PFSK-1 (cell line): Measurements from ENCODE around the gene KMT2A.

Source experiments
- FOXP2 ChIP-seq: optimal IDR thresholded peaks from 2 replicates; pipeline ENCODE3; 2011; ENCODE audit warnings: borderline replicate concordance, control low read depth, inconsistent platforms; ENCODE audit not compliant: insufficient read depth; ENCODE audit errors: extremely low read length, extremely low read depth
- POLR2AphosphoS5 ChIP-seq: IDR thresholded peaks from 2 replicates; pipeline ENCODE4 v1.6.1; 2012; ENCODE audit warnings: low read depth, mild to moderate bottlenecking, control low read depth, low read length, moderate library complexity
- SIN3A ChIP-seq: IDR thresholded peaks from 2 replicates; pipeline ENCODE4 v1.6.1; 2012; ENCODE audit warnings: mild to moderate bottlenecking, low read length, moderate library complexity, borderline replicate concordance; ENCODE audit not compliant: insufficient read depth
- TAF1 ChIP-seq: IDR thresholded peaks from 2 replicates; pipeline ENCODE4 v1.6.1; 2012; ENCODE audit warnings: low read length, control low read depth, borderline replicate concordance; ENCODE audit not compliant: insufficient read depth
- TF ChIP-seq, protein P1 (sequence below), 2 experiments: IDR thresholded peaks; 2 replicates each; pipeline versions ENCODE4 v1.6.1 to v1.8.0; 2011 to 2012; ENCODE audit warnings: low read depth in 2 of 2, low read length in 2 of 2, control low read depth in 1 of 2, inconsistent platforms in 1 of 2, mild to moderate bottlenecking in 1 of 2, moderate library complexity in 1 of 2; ENCODE audit not compliant: insufficient read depth in 1 of 2

The KMT2A gene

DNA sequence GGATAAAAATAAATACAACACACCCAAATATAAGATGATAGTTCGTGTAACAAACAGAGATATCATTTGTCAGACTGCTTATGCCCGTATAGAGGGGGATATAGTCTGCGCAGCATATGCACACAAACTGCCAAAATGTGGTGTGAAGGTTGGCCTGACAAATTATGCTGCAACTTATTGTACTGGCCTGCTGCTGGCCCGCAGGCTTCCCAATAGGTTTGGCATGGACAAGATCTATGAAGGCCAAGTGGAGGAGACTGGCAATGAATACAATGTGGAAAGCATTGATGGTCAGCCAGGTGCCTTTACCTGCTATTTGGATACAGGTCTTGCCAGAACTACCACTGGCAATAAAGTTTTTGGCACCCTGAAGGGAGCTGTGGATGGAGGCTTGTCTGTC is 124.5 kb downstream of the KMT2A start:
- no peak for TF ChIP-seq FOXP2
- TF ChIP-seq POLR2AphosphoS5, result no peak
- no peak for TF ChIP-seq SIN3A
- TF ChIP-seq TAF1, result no peak
- TF ChIP-seq, protein P1, sequence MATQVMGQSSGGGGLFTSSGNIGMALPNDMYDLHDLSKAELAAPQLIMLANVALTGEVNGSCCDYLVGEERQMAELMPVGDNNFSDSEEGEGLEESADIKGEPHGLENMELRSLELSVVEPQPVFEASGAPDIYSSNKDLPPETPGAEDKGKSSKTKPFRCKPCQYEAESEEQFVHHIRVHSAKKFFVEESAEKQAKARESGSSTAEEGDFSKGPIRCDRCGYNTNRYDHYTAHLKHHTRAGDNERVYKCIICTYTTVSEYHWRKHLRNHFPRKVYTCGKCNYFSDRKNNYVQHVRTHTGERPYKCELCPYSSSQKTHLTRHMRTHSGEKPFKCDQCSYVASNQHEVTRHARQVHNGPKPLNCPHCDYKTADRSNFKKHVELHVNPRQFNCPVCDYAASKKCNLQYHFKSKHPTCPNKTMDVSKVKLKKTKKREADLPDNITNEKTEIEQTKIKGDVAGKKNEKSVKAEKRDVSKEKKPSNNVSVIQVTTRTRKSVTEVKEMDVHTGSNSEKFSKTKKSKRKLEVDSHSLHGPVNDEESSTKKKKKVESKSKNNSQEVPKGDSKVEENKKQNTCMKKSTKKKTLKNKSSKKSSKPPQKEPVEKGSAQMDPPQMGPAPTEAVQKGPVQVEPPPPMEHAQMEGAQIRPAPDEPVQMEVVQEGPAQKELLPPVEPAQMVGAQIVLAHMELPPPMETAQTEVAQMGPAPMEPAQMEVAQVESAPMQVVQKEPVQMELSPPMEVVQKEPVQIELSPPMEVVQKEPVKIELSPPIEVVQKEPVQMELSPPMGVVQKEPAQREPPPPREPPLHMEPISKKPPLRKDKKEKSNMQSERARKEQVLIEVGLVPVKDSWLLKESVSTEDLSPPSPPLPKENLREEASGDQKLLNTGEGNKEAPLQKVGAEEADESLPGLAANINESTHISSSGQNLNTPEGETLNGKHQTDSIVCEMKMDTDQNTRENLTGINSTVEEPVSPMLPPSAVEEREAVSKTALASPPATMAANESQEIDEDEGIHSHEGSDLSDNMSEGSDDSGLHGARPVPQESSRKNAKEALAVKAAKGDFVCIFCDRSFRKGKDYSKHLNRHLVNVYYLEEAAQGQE (IDR thresholded peaks at IDR 0.05; ENCODE audit: insufficient read depth in 1 of 2, low read depth in 2 of 2, low read length in 2 of 2), result no peak

DNA sequence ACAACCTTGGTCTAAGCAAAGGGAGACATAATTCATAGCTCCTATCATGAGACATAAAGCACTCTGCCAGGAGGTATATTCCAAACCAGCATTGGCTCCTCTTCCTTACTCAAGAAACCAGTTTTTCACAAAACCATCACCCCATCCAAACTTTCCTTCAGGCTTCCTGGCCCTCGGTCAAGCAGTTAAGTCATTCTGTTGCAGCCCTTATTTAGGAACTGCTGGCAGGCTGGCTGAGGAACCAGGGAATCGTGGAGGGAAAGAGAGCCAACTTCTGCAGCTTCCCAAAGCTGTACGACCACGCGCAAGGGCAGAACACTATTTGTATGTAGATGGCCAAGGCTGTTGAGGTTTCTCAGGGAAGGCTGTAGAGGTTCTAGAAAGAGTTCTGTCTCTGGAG is 128.8 kb downstream of the KMT2A start:
- no peak for TF ChIP-seq POLR2AphosphoS5
- no peak for TF ChIP-seq SIN3A
- TF ChIP-seq, protein P1 (IDR thresholded peaks at IDR 0.05; ENCODE audit: insufficient read depth in 1 of 2, low read depth in 2 of 2, low read length in 2 of 2), result no peak
- TF ChIP-seq FOXP2, result no peak

DNA sequence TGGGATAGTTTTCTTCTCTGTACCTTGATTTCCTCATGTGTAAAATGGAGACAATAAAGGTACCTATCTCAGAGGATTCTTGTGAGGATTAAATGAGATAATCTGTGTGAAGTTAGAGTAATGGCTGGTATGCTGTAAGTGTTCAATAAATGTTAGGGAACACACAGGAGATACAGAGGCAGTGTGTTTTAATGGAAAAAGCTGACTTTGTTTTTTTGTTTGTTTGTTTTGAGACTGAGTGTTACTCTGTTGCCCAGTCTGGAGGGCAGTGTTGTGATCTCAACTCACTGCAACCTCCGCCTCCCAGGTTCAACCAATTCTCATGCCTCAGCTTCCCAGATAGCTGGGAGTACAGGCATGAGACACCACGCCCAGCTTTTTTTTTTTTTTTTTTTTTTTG is 133.4 kb downstream of the KMT2A start:
- no peak for TF ChIP-seq POLR2AphosphoS5
- TF ChIP-seq SIN3A, result no peak
- TF ChIP-seq FOXP2, result no peak
- TF ChIP-seq, protein P1 (IDR thresholded peaks at IDR 0.05; ENCODE audit: insufficient read depth in 1 of 2, low read depth in 2 of 2, low read length in 2 of 2), result no peak
- no peak for TF ChIP-seq TAF1

DNA sequence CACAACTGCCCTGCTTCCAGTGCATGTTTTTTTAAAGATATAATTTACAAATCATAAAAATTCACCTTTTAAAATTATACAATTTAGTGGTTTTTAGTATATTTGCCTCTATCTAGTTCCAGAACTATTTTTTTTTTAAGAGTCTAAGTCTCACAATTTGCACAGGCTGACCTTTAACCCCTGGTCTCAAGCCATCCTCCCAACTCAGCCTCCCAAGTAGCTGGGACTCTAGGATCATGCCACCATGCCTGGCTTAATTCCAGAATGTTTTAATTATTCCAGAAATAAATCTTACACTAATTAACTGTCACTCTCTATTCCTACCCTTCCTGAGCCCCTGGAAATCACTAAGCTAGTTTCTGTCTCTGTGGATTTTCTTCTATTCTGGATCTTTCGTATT is 134.5 kb downstream of the KMT2A start:
- TF ChIP-seq POLR2AphosphoS5, result no peak
- TF ChIP-seq SIN3A, result no peak
- TF ChIP-seq FOXP2, result no peak
- TF ChIP-seq, protein P1 (IDR thresholded peaks at IDR 0.05; ENCODE audit: insufficient read depth in 1 of 2, low read depth in 2 of 2, low read length in 2 of 2), result no peak
- TF ChIP-seq TAF1, result no peak
